NB4 (cell line): Measurements from ENCODE around the gene TERC.
A peak's percentile ranks its signal among the peaks of the same experiment; 100 is the strongest.

ENCODE experiments used
- DNase-seq: peaks from one replicate; pipeline ENCODE4 v3.0.0; 2010; ENCODE audit warnings: low read depth
- H3K4me3 ChIP-seq: one replicate; pipeline ENCODE4 v1.5.1; 2011; ENCODE audit warnings: mild to moderate bottlenecking, low read depth, low read length, moderate library complexity
- MYC ChIP-seq: IDR thresholded peaks from 2 replicates; pipeline ENCODE4 v1.6.1; 2011; ENCODE audit warnings: low read depth, low read length
- POLR2A ChIP-seq: IDR thresholded peaks from 2 replicates; pipeline ENCODE4 v1.6.1; 2011; ENCODE audit warnings: mild to moderate bottlenecking; ENCODE audit not compliant: insufficient read length; ENCODE audit errors: extremely low read depth
- TF ChIP-seq, protein P1 (sequence below): IDR thresholded peaks from 2 replicates; pipeline ENCODE4 v1.6.1; 2011; ENCODE audit warnings: low read depth, low read length
- TF ChIP-seq, protein P2 (sequence below): IDR thresholded peaks from one replicate; pipeline ENCODE4 v1.5.1; 2012; ENCODE audit warnings: low read depth, low read length

Gene TERC

DNA sequence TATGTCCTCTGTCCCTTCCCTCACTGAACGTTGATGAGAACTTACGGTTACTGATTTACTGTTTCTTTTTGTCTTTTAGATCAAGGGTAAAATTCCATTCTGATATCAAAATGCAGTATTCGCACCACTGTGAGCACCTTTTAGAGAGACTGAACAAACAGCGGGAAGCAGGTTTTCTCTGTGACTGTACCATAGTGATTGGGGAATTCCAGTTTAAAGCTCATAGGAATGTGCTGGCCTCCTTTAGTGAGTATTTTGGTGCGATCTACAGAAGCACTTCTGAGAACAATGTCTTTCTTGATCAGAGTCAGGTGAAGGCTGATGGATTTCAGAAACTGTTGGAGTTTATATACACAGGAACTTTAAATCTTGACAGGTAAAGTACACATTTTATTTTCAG, 9.3 kb upstream of the TERC start:
- no peak for DNase-seq
- TF ChIP-seq MYC: no peak
- no peak for TF ChIP-seq POLR2A

GRCh38 chr3:169772897-169773816, 8.3 kb upstream of the TERC start, which contains the start of gene MYNN:
Gene MYNN (plus strand): TSS chr3:169773396. CDS start chr3:169774296, 900 bp downstream.
- H3K4me3 ChIP-seq: peak within 1 kb of the TSS; percentile 96
- peak; percentile 94 for DNase-seq
- TF ChIP-seq POLR2A (peak; percentile 95), MYC (peak; percentile 58; the same call in 1 of the 2 replicates)
- TF ChIP-seq, protein P1, sequence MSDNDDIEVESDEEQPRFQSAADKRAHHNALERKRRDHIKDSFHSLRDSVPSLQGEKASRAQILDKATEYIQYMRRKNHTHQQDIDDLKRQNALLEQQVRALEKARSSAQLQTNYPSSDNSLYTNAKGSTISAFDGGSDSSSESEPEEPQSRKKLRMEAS: peak; percentile 40; the same call in 1 of the 2 replicates
- TF ChIP-seq, protein P2, sequence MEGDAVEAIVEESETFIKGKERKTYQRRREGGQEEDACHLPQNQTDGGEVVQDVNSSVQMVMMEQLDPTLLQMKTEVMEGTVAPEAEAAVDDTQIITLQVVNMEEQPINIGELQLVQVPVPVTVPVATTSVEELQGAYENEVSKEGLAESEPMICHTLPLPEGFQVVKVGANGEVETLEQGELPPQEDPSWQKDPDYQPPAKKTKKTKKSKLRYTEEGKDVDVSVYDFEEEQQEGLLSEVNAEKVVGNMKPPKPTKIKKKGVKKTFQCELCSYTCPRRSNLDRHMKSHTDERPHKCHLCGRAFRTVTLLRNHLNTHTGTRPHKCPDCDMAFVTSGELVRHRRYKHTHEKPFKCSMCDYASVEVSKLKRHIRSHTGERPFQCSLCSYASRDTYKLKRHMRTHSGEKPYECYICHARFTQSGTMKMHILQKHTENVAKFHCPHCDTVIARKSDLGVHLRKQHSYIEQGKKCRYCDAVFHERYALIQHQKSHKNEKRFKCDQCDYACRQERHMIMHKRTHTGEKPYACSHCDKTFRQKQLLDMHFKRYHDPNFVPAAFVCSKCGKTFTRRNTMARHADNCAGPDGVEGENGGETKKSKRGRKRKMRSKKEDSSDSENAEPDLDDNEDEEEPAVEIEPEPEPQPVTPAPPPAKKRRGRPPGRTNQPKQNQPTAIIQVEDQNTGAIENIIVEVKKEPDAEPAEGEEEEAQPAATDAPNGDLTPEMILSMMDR: no peak

More for the DNA sequence above, 9.3 kb upstream of the TERC start:
- H3K4me3 ChIP-seq: peak overlapping the region; percentile 96

DNA sequence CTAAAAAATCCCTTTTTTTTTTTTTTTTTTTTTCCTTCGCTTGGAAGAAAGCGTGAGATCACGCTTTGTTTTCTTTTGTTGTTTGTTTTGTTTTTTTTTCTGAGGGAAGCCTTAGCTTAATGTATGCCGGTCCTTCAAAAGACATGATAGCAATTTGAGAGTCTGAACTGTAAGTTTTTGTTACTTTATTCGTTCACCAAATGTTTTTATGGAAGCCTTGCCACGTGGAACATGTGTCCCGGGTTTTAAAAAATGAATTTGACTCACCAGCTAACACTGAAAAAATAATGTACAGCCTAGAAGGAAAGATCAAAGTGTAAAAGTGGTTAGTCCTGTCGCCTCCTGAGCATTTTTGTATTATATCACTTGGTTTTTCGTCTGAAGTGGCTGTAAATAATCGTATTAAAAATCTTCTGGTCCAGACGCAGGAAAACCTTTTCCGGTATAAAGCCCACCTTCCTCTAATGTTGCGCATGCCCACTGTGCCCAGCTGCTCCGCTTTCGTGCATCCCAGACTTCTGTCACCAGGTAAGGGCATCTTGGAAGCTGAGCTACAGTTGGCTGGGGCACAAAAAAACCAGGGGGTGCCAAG, 7.5 kb upstream of the TERC start:
- TF ChIP-seq, protein P1: peak; percentile 21
- TF ChIP-seq, protein P2: no peak
- TF ChIP-seq MYC: no peak; the same call in 1 of the 2 replicates
- no peak for TF ChIP-seq POLR2A
- H3K4me3 ChIP-seq: peak overlapping the region; percentile 96
- DNase-seq: peak; percentile 81

- TF ChIP-seq MYC (no peak), POLR2A (no peak)
- TF ChIP-seq, protein P1: no peak
- TF ChIP-seq, protein P2: no peak
- peak; percentile 91 for DNase-seq
- peak overlapping the region; percentile 96 for H3K4me3 ChIP-seq
Measured at GRCh38 chr3:169771497-169772304, 6.8 kb upstream of the TERC start.

- TF ChIP-seq MYC: no peak
- TF ChIP-seq POLR2A: no peak
- TF ChIP-seq, protein P2: no peak
- TF ChIP-seq, protein P1: no peak
- peak; percentile 11 for DNase-seq
- H3K4me3 ChIP-seq: no peak within 1 kb of the TSS
Measured at GRCh38 chr3:169769287-169770181, 4.7 kb upstream of the TERC start, which contains the start of gene ACTRT3. Gene ACTRT3 (minus strand): TSS chr3:169769561. CDS start chr3:169769520, 41 bp downstream.
